IMR-90 (cell line): ENCODE data around the gene PEX11A. TPM values are rescaled to one million over a fixed set of nuclear protein-coding genes. Genes with fewer than 3 reads are reported as not detected.

Experiments used
- ATAC-seq: fragments of 200-7000 bp; cut with Tn5 transposase; 2 replicates; pipeline ENCODE4 v1.9.1; 2020; ENCODE audit warnings: low read depth, mild to moderate bottlenecking, moderate library complexity
- BruUV-seq: library from RNA; stranded (reverse); fragments of 400-500 nt; replicated peaks from 2 replicates; lab custom pipeline; 2021; lab: Mats Ljungman, UMichigan
- CTCF ChIA-PET: fragments of 300-600 bp; formaldehyde crosslinking; extraction: SDS; loops from one replicate; lab custom pipeline; 2021; ENCODE audit warnings: antibody characterized with exemption; lab: Yijun Ruan, JAX
- POLR2A ChIA-PET: fragments of 300-600 bp; sonication (Branson Sonifier 250); formaldehyde crosslinking; loops from one replicate; lab custom pipeline; 2022; ENCODE audit warnings: antibody characterized with exemption; ENCODE audit not compliant: unreplicated experiment; lab: Charles Lee
- DNase-seq: peaks from one replicate; pipeline ENCODE4 v3.0.0; 2013
- H2AFZ ChIP-seq: replicated peaks from 2 replicates; pipeline ENCODE3; 2013; ENCODE audit warnings: low read length, mild to moderate bottlenecking; ENCODE audit not compliant: poor library complexity
- H2AK5ac ChIP-seq: 2 replicates; pipeline ENCODE4 v1.6.1; 2013; ENCODE audit warnings: low read depth, low read length, inconsistent platforms
- H2AK9ac ChIP-seq: replicated peaks from 2 replicates; pipeline ENCODE3; 2013; ENCODE audit warnings: mild to moderate bottlenecking, low read depth, low read length, moderate library complexity; ENCODE audit not compliant: poor library complexity
- H2BK120ac ChIP-seq: 2 replicates; pipeline ENCODE4 v1.6.1; 2013; ENCODE audit warnings: low read depth, low read length, inconsistent platforms
- H2BK15ac ChIP-seq: 3 replicates; pipeline ENCODE4 v1.6.1; 2013; ENCODE audit warnings: low read depth, low read length, inconsistent platforms
- H2BK20ac ChIP-seq: 2 replicates; pipeline ENCODE4 v1.6.1; 2013; ENCODE audit warnings: low read depth, mild to moderate bottlenecking, inconsistent platforms, low read length, moderate library complexity
- H2BK5ac ChIP-seq: 2 replicates; pipeline ENCODE4 v1.6.1; 2013; ENCODE audit warnings: mild to moderate bottlenecking, low read depth, low read length, inconsistent platforms; ENCODE audit not compliant: poor library complexity, severe bottlenecking
- H3K14ac ChIP-seq: replicated peaks from 2 replicates; pipeline ENCODE4 v1.6.1; 2013; ENCODE audit warnings: low read depth, low read length, inconsistent platforms
- H3K18ac ChIP-seq: 2 replicates; pipeline ENCODE4 v1.6.1; 2013; ENCODE audit warnings: low read depth, low read length, control low read depth
- H3K23ac ChIP-seq: 2 replicates; pipeline ENCODE4 v1.6.1; 2013; ENCODE audit warnings: low read depth, low read length, inconsistent platforms
- H3K27ac ChIP-seq: 2 replicates; pipeline ENCODE4 v1.5.1; 2013; ENCODE audit warnings: mild to moderate bottlenecking, control low read depth, low read length; ENCODE audit not compliant: insufficient read depth
- H3K27me3 ChIP-seq: 2 replicates; pipeline ENCODE4 v1.6.1; 2013; ENCODE audit warnings: low read length; ENCODE audit not compliant: control insufficient read depth, insufficient read depth
- H3K36me3 ChIP-seq: 2 replicates; pipeline ENCODE4 v1.6.1; 2013; ENCODE audit warnings: low read length, mixed read lengths; ENCODE audit not compliant: control insufficient read depth, insufficient read depth
- H3K4ac ChIP-seq: 2 replicates; pipeline ENCODE4 v1.6.1; 2013; ENCODE audit warnings: low read depth, low read length, inconsistent platforms
- H3K4me1 ChIP-seq: 2 replicates; pipeline ENCODE4 v1.6.1; 2013; ENCODE audit warnings: low read length, mixed read lengths; ENCODE audit not compliant: control insufficient read depth, insufficient read depth
- H3K4me2 ChIP-seq: 2 replicates; pipeline ENCODE4 v1.6.1; 2013; ENCODE audit warnings: low read depth, mild to moderate bottlenecking, control low read depth, low read length, moderate library complexity
- H3K4me3 ChIP-seq: 2 replicates; pipeline ENCODE4 v1.5.1; 2013; ENCODE audit warnings: low read depth, mild to moderate bottlenecking, control low read depth, low read length, moderate library complexity; ENCODE audit not compliant: insufficient read depth
- H3K56ac ChIP-seq: 2 replicates; pipeline ENCODE4 v1.6.1; 2013; ENCODE audit warnings: low read length, inconsistent platforms; ENCODE audit not compliant: insufficient read depth; ENCODE audit errors: extremely low read depth
- H3K79me1 ChIP-seq, 2 experiments: 2 replicates each; pipeline ENCODE4 v1.6.1; 2013; ENCODE audit warnings: low read length in 2 of 2, inconsistent platforms in 1 of 2, low read depth in 1 of 2
- H3K9ac ChIP-seq: 2 replicates; pipeline ENCODE4 v1.6.1; 2013; ENCODE audit warnings: low read depth, low read length, control low read depth
- H3K9me1 ChIP-seq: 2 replicates; pipeline ENCODE4 v1.6.1; 2013; ENCODE audit warnings: low read length, inconsistent platforms; ENCODE audit not compliant: insufficient read depth
- H3K9me3 ChIP-seq: 2 replicates; pipeline ENCODE4 v1.6.1; 2013; ENCODE audit warnings: low read length; ENCODE audit not compliant: control insufficient read depth, insufficient read depth
- H4K20me1 ChIP-seq: 2 replicates; pipeline ENCODE4 v1.6.1; 2013; ENCODE audit warnings: low read length, inconsistent platforms; ENCODE audit not compliant: insufficient read depth
- H4K5ac ChIP-seq: 2 replicates; pipeline ENCODE4 v1.6.1; 2013; ENCODE audit warnings: mild to moderate bottlenecking, low read depth, low read length, control low read depth
- H4K8ac ChIP-seq, 2 experiments: 2 replicates each; pipeline ENCODE4 v1.6.1; 2013; ENCODE audit warnings: low read depth in 2 of 2, low read length in 2 of 2, control low read depth in 1 of 2, inconsistent platforms in 1 of 2
- H4K91ac ChIP-seq: 2 replicates; pipeline ENCODE4 v1.6.1; 2013; ENCODE audit warnings: low read depth, low read length, inconsistent platforms; ENCODE audit not compliant: insufficient read depth
- BHLHE40 ChIP-seq: fragments of 150-350 bp; IDR thresholded peaks from 2 replicates; pipeline ENCODE4 v1.6.1; 2016; ENCODE audit warnings: mild to moderate bottlenecking, low read depth, low read length
- CEBPB ChIP-seq: IDR thresholded peaks from 2 replicates; pipeline ENCODE4 v1.6.1; 2012; ENCODE audit warnings: low read depth, low read length, improper control_type of control experiment
- CHD1 ChIP-seq: IDR thresholded peaks from 2 replicates; pipeline ENCODE4 v1.6.1; 2012; ENCODE audit warnings: low read depth, low read length, improper control_type of control experiment
- FOS ChIP-seq: fragments of 150-350 bp; IDR thresholded peaks from 2 replicates; pipeline ENCODE4 v1.6.1; 2016; ENCODE audit warnings: low read depth, low read length
- MAFK ChIP-seq: IDR thresholded peaks from 2 replicates; pipeline ENCODE4 v1.6.1; 2012; ENCODE audit warnings: low read depth, low read length, improper control_type of control experiment
- MAZ ChIP-seq: IDR thresholded peaks from 2 replicates; pipeline ENCODE4 v1.6.1; 2012; ENCODE audit warnings: low read depth, mild to moderate bottlenecking, low read length, improper control_type of control experiment, moderate library complexity, borderline replicate concordance
- MXI1 ChIP-seq: IDR thresholded peaks from 2 replicates; pipeline ENCODE4 v1.6.1; 2012; ENCODE audit warnings: low read depth, mild to moderate bottlenecking, low read length, moderate library complexity, borderline replicate concordance
- RAD21 ChIP-seq: IDR thresholded peaks from 2 replicates; pipeline ENCODE4 v1.6.1; 2012; ENCODE audit warnings: low read length, improper control_type of control experiment
- SMC3 ChIP-seq: fragments of 150-350 bp; IDR thresholded peaks from 2 replicates; pipeline ENCODE4 v1.6.1; 2016; ENCODE audit warnings: low read depth, mild to moderate bottlenecking, antibody characterized with exemption, low read length, moderate library complexity
- WGBS, 2 experiments: methylation state at CpG; one replicate each; pipeline versions ENCODE4 v1.1.5 to v1.1.7; 2013; ENCODE audit warnings: missing lambda C conversion rate in 2 of 2; ENCODE audit not compliant: insufficient read length in 1 of 2; ENCODE audit errors: extremely low coverage in 2 of 2; 5-methylcytosine and 5-hydroxymethylcytosine counted together
- dilution Hi-C: fragments of 300-500 bp; cut with HindIII; formaldehyde crosslinking; loops from one replicate; pipeline ENCODE4 v1.14.3; 2018; ENCODE audit warnings: low sequenced_read_pairs; ENCODE audit not compliant: unreplicated experiment
- in situ Hi-C: fragments of 300-500 bp; cut with MboI; formaldehyde crosslinking; loops from 3 replicates; pipeline ENCODE4 v1.14.3; 2019; ENCODE audit warnings: low sequenced_read_pairs, inconsistent platforms, mixed read lengths
- intact Hi-C: fragments of 100-400 bp; cut with micrococcal nuclease; formaldehyde crosslinking; loops from 2 replicates; pipeline ENCODE4 v1.10.0; 2022
- polyA plus RNA-seq, 3 experiments: library from polyadenylated mRNA; depleted of rRNA; stranded (reverse); fragments of >200 nt; gene quantifications; 2 replicates each; pipeline ENCODE4 v1.2.3, GENCODE V29; 2012; ENCODE audit warnings: low replicate concordance in 1 of 3
- total RNA-seq: library from RNA; depleted of rRNA; stranded (reverse); fragments of >200 nt; gene quantifications from 2 replicates; pipeline ENCODE4 v1.2.3, GENCODE V29; 2012
- TF ChIP-seq, protein P1 (sequence below): conservative IDR thresholded peaks from 2 replicates; pipeline ENCODE4 v1.5.1; 2012; ENCODE audit warnings: mild to moderate bottlenecking, low read depth, low read length, improper control_type of control experiment
- TF ChIP-seq, protein P2 (sequence below): fragments of 150-350 bp; IDR thresholded peaks from 2 replicates; pipeline ENCODE4 v1.6.1; 2016; ENCODE audit warnings: low read depth, mild to moderate bottlenecking, low read length, moderate library complexity, borderline replicate concordance

PEX11A gene
- total and polyA plus RNA-seq, 2 of the 4 experiments (the other 2 are of a cell fraction) = 4.2 to 10.2 TPM

- Histone ChIP-seq H3K36me3 (peaks cover 23% of the 10 kb centered on the region), H3K14ac (no peak overlapping the region), H2AFZ (no peak overlapping the region), H3K27ac (no peak overlapping the region), H4K20me1 (no peaks in the 10 kb centered on the region), H3K9ac (no peak overlapping the region), H2BK120ac (no peak overlapping the region), H3K79me1 (0 out of 4 replicates have a peak, but pooled peaks cover 0 to 3% of the 10 kb centered on the region in 2 experiments), H2AK5ac (no peak overlapping the region), H2BK20ac (no peak overlapping the region), H3K27me3 (no peaks in the 10 kb centered on the region), H3K4me2 (no peak overlapping the region), H2BK15ac (no peak overlapping the region), H4K8ac (no peak overlapping the region), H3K23ac (no peak overlapping the region), H3K4ac (no peak overlapping the region), H3K9me1 (peaks cover 3% of the 10 kb centered on the region; the same call in 1 of the 2 replicates), H3K4me1 (peaks cover 2% of the 10 kb centered on the region; the same call in 1 of the 2 replicates), H2AK9ac (no peak overlapping the region), H3K18ac (no peak overlapping the region), H3K56ac (no peak overlapping the region), H3K9me3 (no peaks in the 10 kb centered on the region), H4K5ac (no peak overlapping the region), H4K91ac (no peak overlapping the region), H2BK5ac (no peak overlapping the region), H3K4me3 (no peak overlapping the region)
- DNase-seq (no peak), ATAC-seq (no peak)
- POLR2A ChIA-PET = no interaction called here
- CTCF ChIA-PET = no interaction called here
- BruUV-seq = no TSS peak
- TF ChIP-seq CEBPB (no peak), CHD1 (no peak), MAZ (no peak), MAFK (no peak), BHLHE40 (no peak), FOS (no peak), SMC3 (no peak), MXI1 (no peak), RAD21 (no peak)
- TF ChIP-seq, protein P1, sequence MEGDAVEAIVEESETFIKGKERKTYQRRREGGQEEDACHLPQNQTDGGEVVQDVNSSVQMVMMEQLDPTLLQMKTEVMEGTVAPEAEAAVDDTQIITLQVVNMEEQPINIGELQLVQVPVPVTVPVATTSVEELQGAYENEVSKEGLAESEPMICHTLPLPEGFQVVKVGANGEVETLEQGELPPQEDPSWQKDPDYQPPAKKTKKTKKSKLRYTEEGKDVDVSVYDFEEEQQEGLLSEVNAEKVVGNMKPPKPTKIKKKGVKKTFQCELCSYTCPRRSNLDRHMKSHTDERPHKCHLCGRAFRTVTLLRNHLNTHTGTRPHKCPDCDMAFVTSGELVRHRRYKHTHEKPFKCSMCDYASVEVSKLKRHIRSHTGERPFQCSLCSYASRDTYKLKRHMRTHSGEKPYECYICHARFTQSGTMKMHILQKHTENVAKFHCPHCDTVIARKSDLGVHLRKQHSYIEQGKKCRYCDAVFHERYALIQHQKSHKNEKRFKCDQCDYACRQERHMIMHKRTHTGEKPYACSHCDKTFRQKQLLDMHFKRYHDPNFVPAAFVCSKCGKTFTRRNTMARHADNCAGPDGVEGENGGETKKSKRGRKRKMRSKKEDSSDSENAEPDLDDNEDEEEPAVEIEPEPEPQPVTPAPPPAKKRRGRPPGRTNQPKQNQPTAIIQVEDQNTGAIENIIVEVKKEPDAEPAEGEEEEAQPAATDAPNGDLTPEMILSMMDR = no peak
- TF ChIP-seq, protein P2, sequence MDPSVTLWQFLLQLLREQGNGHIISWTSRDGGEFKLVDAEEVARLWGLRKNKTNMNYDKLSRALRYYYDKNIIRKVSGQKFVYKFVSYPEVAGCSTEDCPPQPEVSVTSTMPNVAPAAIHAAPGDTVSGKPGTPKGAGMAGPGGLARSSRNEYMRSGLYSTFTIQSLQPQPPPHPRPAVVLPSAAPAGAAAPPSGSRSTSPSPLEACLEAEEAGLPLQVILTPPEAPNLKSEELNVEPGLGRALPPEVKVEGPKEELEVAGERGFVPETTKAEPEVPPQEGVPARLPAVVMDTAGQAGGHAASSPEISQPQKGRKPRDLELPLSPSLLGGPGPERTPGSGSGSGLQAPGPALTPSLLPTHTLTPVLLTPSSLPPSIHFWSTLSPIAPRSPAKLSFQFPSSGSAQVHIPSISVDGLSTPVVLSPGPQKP = no peak
- dilution Hi-C loops = no loop called here
- no CpG with 5 or more reads among the region's 5 CpGs for WGBS, 2 experiments
- in situ Hi-C loops = no loop called here
- intact Hi-C loops = no loop called here
These were observed 50.3 kb downstream of the PEX11A start for GRCh38 chr15:89640245-89640644.
